NT2/D1 (cell line): ENCODE data around the gene RPEL1.

Source experiments
- SUZ12 ChIP-seq: IDR thresholded peaks from 2 replicates; pipeline ENCODE4 v1.6.1; 2011; ENCODE audit not compliant: insufficient read length, insufficient read depth; ENCODE audit errors: extremely low read depth
- YY1 ChIP-seq: IDR thresholded peaks from 2 replicates; pipeline ENCODE4 v1.6.1; 2011; ENCODE audit not compliant: insufficient read length, insufficient read depth
- ZNF274 ChIP-seq: IDR thresholded peaks from 2 replicates; pipeline ENCODE4 v1.6.1; 2011; ENCODE audit warnings: mild to moderate bottlenecking, low read depth, low read length

- no peak for TF ChIP-seq YY1
- no peak for TF ChIP-seq ZNF274
- TF ChIP-seq SUZ12: no peak
Measured at GRCh38 chr10:103244666-103245271, 918 bp upstream of the RPEL1 start.
